ENCODE results near the gene NCKAP1. TPM values are rescaled to one million over a fixed set of nuclear protein-coding genes. Genes with fewer than 3 reads are reported as not detected.

The NCKAP1 gene
- polyA plus RNA-seq, 1 of the 3 experiments (the other 2 are of a cell fraction), result 64.0 TPM

GRCh38 chr2:183081911-183082310, 43.7 kb upstream of the NCKAP1 start:
- 93% methylated on average over 1 of the region's 1 CpG for WGBS (ENCODE audit: low lambda C conversion rate)
- no peak overlapping the region for H3K4me3 ChIP-seq (ENCODE audit: low read depth in 2 of 2, low read length in 1 of 2)
- no peaks in the 10 kb centered on the region for H4K20me1 ChIP-seq (ENCODE audit: insufficient read depth)
- H3K9ac ChIP-seq, result no peak overlapping the region
- H2AFZ ChIP-seq (ENCODE audit: low read depth), result no peak overlapping the region
- H3K4me2 ChIP-seq, result no peak overlapping the region
- H3K9me3 ChIP-seq, result no peaks in the 10 kb centered on the region
- no peak for TF ChIP-seq SMC3 (IDR thresholded peaks at IDR 0.05; ENCODE audit: low read depth, low read length)
- TF ChIP-seq ZBTB33 (IDR thresholded peaks at IDR 0.05; ENCODE audit: borderline replicate concordance, low read depth), result no peak
- TF ChIP-seq TEAD4 (IDR thresholded peaks at IDR 0.05; ENCODE audit: borderline replicate concordance, insufficient read depth), result no peak
- no peak for TF ChIP-seq REST (IDR thresholded peaks at IDR 0.05; ENCODE audit: low read depth, low read length)
- TF ChIP-seq TAF1 (IDR thresholded peaks at IDR 0.05; ENCODE audit: borderline replicate concordance, low read depth, low read length), result no peak
- no peak for TF ChIP-seq FOXJ3 (CRISPR knock-in tag; IDR thresholded peaks at IDR 0.05)
- TF ChIP-seq POLR2AphosphoS5 (IDR thresholded peaks at IDR 0.05; ENCODE audit: low read depth, low read length), result no peak
- CTCF ChIA-PET, result no interaction called here
- no peaks in the 10 kb centered on the region; the same call in 1 of the 2 replicates for H3K79me2 ChIP-seq (ENCODE audit: insufficient read depth)
- no peaks in the 10 kb centered on the region for H3K27me3 ChIP-seq (ENCODE audit: insufficient read depth)
- DNase-seq, result no peak
- H3F3A ChIP-seq (replicated peaks; ENCODE audit: insufficient read depth), result peaks cover 4% of the 10 kb centered on the region
- no peaks in the 10 kb centered on the region for H3K9me2 ChIP-seq
- POLR2A ChIA-PET, result no interaction called here
- no peak overlapping the region for H3K27ac ChIP-seq (ENCODE audit: low read depth in 2 of 2, low read length in 1 of 2)
- no peaks in the 10 kb centered on the region for H3K36me3 ChIP-seq (replicated peaks in 1 of 2; ENCODE audit: control insufficient read depth in 1 of 2, insufficient read depth in 2 of 2, low read length in 1 of 2)
- peaks cover 0 to 2% of the 10 kb centered on the region in 2 experiments; a peak in 2 of 4 replicates for H3K4me1 ChIP-seq (ENCODE audit: control insufficient read depth in 1 of 2, insufficient read depth in 2 of 2, low read depth in 1 of 2, low read length in 1 of 2)

GRCh38 chr2:183079139-183079775, 41.0 kb upstream of the NCKAP1 start:
- Histone ChIP-seq H3F3A (replicated peaks; ENCODE audit: insufficient read depth) (peaks cover 4% of the 10 kb centered on the region), H3K27me3 (ENCODE audit: insufficient read depth) (no peaks in the 10 kb centered on the region), H3K27ac (ENCODE audit: low read depth in 2 of 2, low read length in 1 of 2) (peak overlapping the region; percentile 52 to 85; a peak in 3 of 4 replicates), H3K9me3 (no peaks in the 10 kb centered on the region), H3K4me3 (ENCODE audit: low read depth in 2 of 2, low read length in 1 of 2) (peak overlapping the region; percentile 69 to 82), H4K20me1 (ENCODE audit: insufficient read depth) (no peaks in the 10 kb centered on the region), H3K79me2 (ENCODE audit: insufficient read depth) (no peaks in the 10 kb centered on the region; the same call in 1 of the 2 replicates), H3K9me2 (no peaks in the 10 kb centered on the region), H3K36me3 (replicated peaks in 1 of 2; ENCODE audit: control insufficient read depth in 1 of 2, insufficient read depth in 2 of 2, low read length in 1 of 2) (no peaks in the 10 kb centered on the region), H3K4me2 (peak overlapping the region; percentile 81), H2AFZ (ENCODE audit: low read depth) (peak overlapping the region; percentile 98), H3K4me1 (ENCODE audit: control insufficient read depth in 1 of 2, insufficient read depth in 2 of 2, low read depth in 1 of 2, low read length in 1 of 2) (peaks cover 0 to 2% of the 10 kb centered on the region in 2 experiments; a peak in 2 of 4 replicates), H3K9ac (peak overlapping the region; percentile 72)
- no peak for DNase-seq
- 42% methylated on average over 13 of the region's 13 CpGs for WGBS (ENCODE audit: low lambda C conversion rate)
- POLR2A ChIA-PET, result interaction anchor here (0.6 to 1.5 kb wide), 4 partner anchors 18 to 1248 kb away, joined by 3 to 13 read pairs (median 4); partner anchors contain the start of gene NUP35
- CTCF ChIA-PET, result interaction anchor here (0.6 to 1.1 kb wide), 3 partner anchors 10 to 14 kb away, joined by 3 to 5 read pairs (median 3); no protein-coding TSS in a partner anchor
- TF ChIP-seq SMC3 (IDR thresholded peaks at IDR 0.05; ENCODE audit: low read depth, low read length) (no peak), IRF3 (IDR thresholded peaks at IDR 0.05; ENCODE audit: low read depth, low read length) (no peak), POLR2AphosphoS5 (IDR thresholded peaks at IDR 0.05; ENCODE audit: low read depth, low read length) (no peak), FOSL2 (IDR thresholded peaks at IDR 0.05; ENCODE audit: borderline replicate concordance, low read depth) (no peak), MXI1 (IDR thresholded peaks at IDR 0.05; ENCODE audit: low read depth, low read length) (no peak), RCOR1 (IDR thresholded peaks at IDR 0.05; ENCODE audit: low read length) (no peak), FOXM1 (IDR thresholded peaks at IDR 0.05; ENCODE audit: low read depth) (no peak), CTCF (IDR thresholded peaks at IDR 0.05) (no peak), NRF1 (IDR thresholded peaks at IDR 0.05; ENCODE audit: low read depth, low read length) (no peak), RXRA (IDR thresholded peaks at IDR 0.05; ENCODE audit: borderline replicate concordance, low read depth) (no peak), EZH2phosphoT487 (IDR thresholded peaks at IDR 0.05; ENCODE audit: borderline replicate concordance, low read depth) (no peak)

Measured in SK-N-SH (cell line).